Nephron (organoid): Measurements from ENCODE around the gene GJB5.

Source experiments
- H3K27ac Mint-ChIP-seq, 3 experiments: 2 replicates each; pipeline ENCODE4 v1.8.0; 2020; ENCODE audit warnings: mixed read lengths in 3 of 3, mild to moderate bottlenecking in 2 of 3, moderate library complexity in 1 of 3
- H3K27me3 Mint-ChIP-seq: 2 replicates; pipeline ENCODE4 v1.8.0; 2021; ENCODE audit warnings: low read depth, mild to moderate bottlenecking, moderate library complexity, mixed read lengths
- H3K36me3 Mint-ChIP-seq: 2 replicates; pipeline ENCODE4 v1.8.0; 2020; ENCODE audit warnings: low read depth, mixed read lengths
- H3K4me1 Mint-ChIP-seq: 2 replicates; pipeline ENCODE4 v1.8.0; 2020; ENCODE audit warnings: mixed read lengths
- H3K4me3 Mint-ChIP-seq, 3 experiments: 2 replicates each; pipeline ENCODE4 v1.8.0; 2020; ENCODE audit warnings: mild to moderate bottlenecking in 3 of 3, mixed read lengths in 3 of 3, moderate library complexity in 2 of 3
- H3K9me3 Mint-ChIP-seq: 2 replicates; pipeline ENCODE4 v1.8.0; 2020; ENCODE audit warnings: mixed read lengths
- CTCF ChIP-seq, 3 experiments: fragments of 200-600 bp; sonication (generic); IDR thresholded peaks; one replicate each; pipeline ENCODE4 v1.5.0; 2021; ENCODE audit warnings: antibody characterized with exemption in 3 of 3; ENCODE audit not compliant: unreplicated experiment in 3 of 3

Gene GJB5

DNA sequence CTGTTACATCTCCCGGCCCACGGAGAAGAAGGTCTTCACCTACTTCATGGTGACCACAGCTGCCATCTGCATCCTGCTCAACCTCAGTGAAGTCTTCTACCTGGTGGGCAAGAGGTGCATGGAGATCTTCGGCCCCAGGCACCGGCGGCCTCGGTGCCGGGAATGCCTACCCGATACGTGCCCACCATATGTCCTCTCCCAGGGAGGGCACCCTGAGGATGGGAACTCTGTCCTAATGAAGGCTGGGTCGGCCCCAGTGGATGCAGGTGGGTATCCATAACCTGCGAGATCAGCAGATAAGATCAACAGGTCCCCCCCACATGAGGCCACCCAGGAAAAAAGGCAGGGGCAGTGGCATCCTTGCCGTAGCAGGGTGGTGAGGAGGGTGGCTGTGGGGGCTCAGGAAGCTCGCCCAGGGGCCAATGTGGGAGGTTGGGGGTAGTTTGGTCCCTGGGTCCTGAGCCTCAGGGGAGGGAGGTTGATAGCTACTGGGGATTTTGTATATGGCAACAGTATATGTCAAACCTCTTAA, 7.0 kb downstream of the GJB5 start:
- Mint-ChIP-seq H3K27me3 (peaks cover 8% of the 10 kb centered on the region), H3K9me3 (no peaks in the 10 kb centered on the region), H3K27ac (no peak overlapping the region), H3K4me1 (no peaks in the 10 kb centered on the region), H3K4me3 (no peak overlapping the region), H3K36me3 (no peaks in the 10 kb centered on the region)
- no peak for TF ChIP-seq CTCF (IDR thresholded peaks at IDR 0.05; ENCODE audit: unreplicated experiment in 3 of 3)

DNA sequence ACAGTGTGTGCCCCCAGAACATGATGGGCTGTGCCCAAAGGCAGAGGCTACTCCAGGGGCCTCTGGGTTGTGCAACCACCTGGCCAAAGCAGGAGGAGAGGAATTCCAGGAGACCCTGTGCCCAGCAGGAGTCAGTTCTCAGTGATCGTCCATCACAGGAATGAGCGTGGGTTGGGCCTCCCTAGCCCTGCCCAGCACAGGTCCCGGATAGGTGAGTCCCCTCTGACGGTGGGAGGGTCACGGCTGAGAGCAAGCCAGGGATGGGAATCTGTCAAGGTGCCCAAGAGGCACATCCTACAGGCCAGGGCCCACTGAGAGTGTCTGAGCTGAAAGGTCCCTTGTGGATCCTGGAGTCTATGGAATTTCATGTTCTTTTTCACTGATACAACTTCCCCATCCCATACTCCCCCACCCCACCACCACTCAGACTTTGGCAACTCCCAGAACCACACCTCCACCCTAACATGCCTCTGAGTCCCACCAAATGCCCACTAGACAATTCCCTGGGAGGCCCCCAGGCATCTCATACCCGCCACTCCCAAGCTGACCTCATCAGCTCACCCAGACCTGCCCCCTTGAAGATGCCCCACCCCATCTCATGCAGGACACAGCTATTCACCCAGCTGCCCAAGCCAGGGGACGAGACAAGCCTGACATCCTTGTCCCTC, 7.8 kb downstream of the GJB5 start:
- Mint-ChIP-seq H3K27ac (no peak overlapping the region), H3K9me3 (no peaks in the 10 kb centered on the region), H3K4me1 (no peaks in the 10 kb centered on the region), H3K4me3 (no peak overlapping the region), H3K27me3 (peaks cover 4% of the 10 kb centered on the region), H3K36me3 (no peaks in the 10 kb centered on the region)
- TF ChIP-seq CTCF (IDR thresholded peaks at IDR 0.05; ENCODE audit: unreplicated experiment in 3 of 3): no peak

DNA sequence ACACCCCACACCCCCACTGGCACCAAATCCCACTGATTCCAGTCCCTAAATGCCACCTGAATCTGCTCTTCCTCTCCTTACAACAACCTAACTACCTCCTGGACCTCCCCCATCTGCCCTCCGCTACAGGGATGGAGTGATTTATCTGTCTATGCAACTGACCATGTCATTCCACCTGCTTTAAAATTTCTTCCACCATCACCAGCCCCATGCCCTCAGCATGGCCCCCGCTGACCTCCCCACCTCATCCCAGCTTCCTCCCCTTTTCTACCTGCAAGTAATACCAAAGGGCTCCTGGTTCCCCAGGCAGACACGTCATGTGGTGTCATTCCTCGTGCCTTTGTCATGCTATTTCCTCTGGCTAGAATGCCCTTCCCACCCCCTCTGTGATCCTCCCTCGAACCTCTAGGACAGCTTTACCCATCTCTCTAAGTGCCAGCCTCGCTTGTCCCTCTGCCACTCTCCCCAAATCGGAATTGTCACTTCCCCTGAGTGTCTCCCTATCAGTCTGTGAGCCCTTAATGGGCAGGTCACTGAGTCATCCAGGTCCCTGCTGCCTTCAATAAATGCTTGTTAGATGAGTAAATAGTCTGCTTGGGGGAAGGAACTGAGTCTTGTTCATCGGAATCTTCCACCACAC, 8.4 kb downstream of the GJB5 start:
- Mint-ChIP-seq H3K27ac (no peak overlapping the region), H3K9me3 (no peaks in the 10 kb centered on the region), H3K27me3 (peaks cover 3% of the 10 kb centered on the region), H3K4me3 (no peak overlapping the region), H3K36me3 (no peaks in the 10 kb centered on the region), H3K4me1 (no peaks in the 10 kb centered on the region)
- TF ChIP-seq CTCF (IDR thresholded peaks at IDR 0.05; ENCODE audit: unreplicated experiment in 3 of 3): no peak

DNA sequence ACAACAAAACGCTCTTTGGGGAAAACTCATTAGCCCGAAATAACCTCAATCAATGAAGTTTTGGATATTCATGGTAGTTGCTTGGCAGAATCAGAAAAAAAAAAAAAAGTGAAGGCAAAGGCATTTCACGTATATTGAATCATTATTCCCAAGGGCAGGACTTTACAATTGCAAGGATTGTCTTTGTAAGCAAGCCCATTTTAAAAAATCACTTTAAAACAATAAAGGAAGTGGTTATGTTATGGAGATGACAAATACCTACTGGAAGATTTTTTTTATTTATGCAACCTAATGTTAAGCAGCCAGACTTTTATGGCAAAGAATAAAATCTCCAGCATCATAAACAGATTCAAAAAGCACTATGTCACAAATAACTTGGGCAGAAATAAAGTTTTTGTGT, 14.0 kb downstream of the GJB5 start:
- Mint-ChIP-seq H3K27me3 (peaks cover under 1% of the 10 kb centered on the region), H3K36me3 (no peaks in the 10 kb centered on the region), H3K4me1 (no peaks in the 10 kb centered on the region), H3K9me3 (no peaks in the 10 kb centered on the region), H3K27ac (no peak overlapping the region), H3K4me3 (no peak overlapping the region)
- TF ChIP-seq CTCF (IDR thresholded peaks at IDR 0.05; ENCODE audit: unreplicated experiment in 3 of 3): no peak

DNA sequence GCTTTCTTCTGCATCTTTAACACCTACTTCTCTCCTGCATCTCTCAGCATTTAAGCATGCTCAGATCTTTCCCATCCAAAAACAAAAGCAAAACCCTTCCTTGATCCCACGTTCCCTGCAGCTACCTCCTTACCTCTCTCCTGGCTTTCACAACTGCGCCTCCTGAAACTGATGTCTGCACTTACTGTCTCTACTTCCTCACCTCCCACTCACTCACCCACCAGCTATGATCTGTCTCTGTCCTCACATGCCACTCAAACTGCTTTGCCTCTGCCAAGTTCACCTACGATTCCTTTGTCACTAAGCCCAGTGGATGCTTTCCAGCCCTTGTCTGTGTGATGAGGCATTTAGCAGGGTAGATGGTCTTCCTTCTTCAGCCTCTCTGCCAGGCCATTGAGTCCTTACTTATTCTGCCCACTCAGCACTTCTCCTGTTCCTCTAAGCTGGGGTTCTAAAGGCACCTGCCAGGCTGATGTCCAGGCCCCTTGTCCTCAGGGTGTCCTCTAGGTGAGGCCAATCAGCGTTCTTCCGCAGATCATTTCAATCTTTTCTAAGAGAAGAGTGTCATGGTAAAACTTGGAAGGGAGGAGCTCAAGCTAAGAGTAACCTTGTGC, 16.2 kb downstream of the GJB5 start:
- H3K9me3 Mint-ChIP-seq: no peaks in the 10 kb centered on the region
- no peaks in the 10 kb centered on the region for H3K4me1 Mint-ChIP-seq
- H3K27me3 Mint-ChIP-seq: peaks cover 5% of the 10 kb centered on the region
- H3K4me3 Mint-ChIP-seq: no peak overlapping the region
- H3K36me3 Mint-ChIP-seq: no peaks in the 10 kb centered on the region
- no peak for TF ChIP-seq CTCF (IDR thresholded peaks at IDR 0.05; ENCODE audit: unreplicated experiment in 3 of 3)
- no peak overlapping the region for H3K27ac Mint-ChIP-seq
